Activated CD8-positive, alpha-beta memory T cell treated with anti-CD3 and anti-CD28 coated beads, Interleukin-2, amount 50 U/mL, for 24 hours (primary cell): ENCODE measurements around the gene KAT5.
A peak's percentile ranks its signal among the peaks of the same experiment; 100 is the strongest.
"Not testable (repeated sequence)": the region's sequence is repeated elsewhere in the genome, so short reads cannot be mapped to it uniquely, and the experiment has no call there.

Experiments
- DNase-seq: peaks from one replicate; pipeline ENCODE4 v3.0.0-alpha.2; 2020; ENCODE audit errors: extremely low read depth

KAT5 gene

GRCh38 chr11:65711785-65712632, at the start of gene KAT5:
TSS of gene KAT5 (plus strand) at chr11:65712252. CDS start at chr11:65712268, 16 bp downstream.
- DNase-seq: peak; percentile 96

DNA sequence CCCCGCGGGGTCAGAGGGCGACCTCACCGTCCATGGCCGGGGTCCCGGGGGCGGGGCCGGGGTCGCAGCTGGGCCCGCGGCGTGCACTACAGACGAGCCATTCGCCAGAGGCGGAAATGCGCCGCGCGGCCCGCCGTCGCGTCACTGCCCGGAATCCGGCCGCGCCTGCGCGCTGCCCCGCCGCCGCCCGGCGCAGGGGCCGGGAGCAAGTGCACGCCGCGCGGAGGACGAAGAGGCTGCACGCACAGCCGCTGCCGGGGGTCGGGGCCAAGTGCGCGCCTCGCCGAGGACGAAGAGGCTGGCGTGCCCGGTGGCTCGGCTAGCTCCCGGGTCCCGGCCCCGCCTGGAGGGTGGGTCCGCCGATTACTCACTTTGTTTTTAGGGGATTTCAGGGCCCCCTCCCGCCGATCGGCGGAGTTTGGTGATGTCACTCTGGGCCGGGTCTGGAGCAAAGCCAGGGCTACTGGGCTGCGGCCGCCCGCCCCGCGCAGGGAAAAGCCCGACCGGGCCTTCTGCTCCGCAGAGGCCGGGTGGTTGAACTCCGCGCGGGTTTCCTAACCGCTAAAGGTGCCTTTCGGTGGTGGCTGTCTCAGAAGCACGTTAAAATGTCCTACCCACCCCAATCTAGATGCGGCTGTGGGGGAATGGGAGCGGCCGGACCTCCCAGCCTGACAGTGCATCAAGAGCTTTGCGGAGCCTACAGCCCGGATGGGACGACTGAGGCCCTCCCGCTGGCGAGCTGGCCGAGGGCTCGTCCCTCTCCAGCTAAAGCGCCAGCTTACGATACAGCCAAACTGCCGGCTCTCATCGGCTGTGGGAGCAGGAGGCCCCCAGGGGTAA, 49.0 kb upstream of the KAT5 start, which contains the start of gene RELA:
TSS of gene RELA (minus strand) at position 118 of the 840 bp plus-strand sequence. CDS start at position 34, 84 bp downstream.
- peak; percentile 73 for DNase-seq

DNA sequence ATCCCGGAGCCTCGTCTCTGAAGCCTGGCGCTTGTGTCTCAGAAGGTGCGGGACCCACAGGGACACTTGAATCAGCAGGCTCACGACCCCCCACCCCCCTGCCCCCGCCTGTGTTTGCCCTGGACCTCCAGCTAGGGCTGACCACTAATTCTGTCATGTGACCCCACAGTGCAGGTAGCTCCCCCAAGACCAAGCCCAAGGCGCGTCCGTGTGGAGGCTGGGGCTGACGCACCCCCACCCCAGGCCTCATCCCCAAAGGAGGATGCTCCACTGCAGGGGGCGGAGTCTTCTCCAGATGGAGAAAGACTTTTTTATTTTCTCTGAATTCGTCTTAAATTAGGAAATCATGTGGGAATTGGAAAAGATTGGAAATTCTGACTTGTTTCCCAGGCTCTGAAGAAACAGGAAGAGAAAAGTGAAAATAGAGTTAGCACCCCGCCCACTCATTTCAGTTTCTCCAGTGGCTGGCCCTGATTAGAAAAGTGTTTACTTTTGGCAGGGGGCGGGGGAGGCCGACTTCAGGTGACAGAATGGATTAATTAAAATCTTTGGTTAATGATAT, 48.3 kb upstream of the KAT5 start:
- no peak for DNase-seq

GRCh38 chr11:65672180-65672860, 39.7 kb upstream of the KAT5 start:
- DNase-seq: no peak

- no peak for DNase-seq
Measured at GRCh38 chr11:65672982-65673381, 39.1 kb upstream of the KAT5 start.

DNA sequence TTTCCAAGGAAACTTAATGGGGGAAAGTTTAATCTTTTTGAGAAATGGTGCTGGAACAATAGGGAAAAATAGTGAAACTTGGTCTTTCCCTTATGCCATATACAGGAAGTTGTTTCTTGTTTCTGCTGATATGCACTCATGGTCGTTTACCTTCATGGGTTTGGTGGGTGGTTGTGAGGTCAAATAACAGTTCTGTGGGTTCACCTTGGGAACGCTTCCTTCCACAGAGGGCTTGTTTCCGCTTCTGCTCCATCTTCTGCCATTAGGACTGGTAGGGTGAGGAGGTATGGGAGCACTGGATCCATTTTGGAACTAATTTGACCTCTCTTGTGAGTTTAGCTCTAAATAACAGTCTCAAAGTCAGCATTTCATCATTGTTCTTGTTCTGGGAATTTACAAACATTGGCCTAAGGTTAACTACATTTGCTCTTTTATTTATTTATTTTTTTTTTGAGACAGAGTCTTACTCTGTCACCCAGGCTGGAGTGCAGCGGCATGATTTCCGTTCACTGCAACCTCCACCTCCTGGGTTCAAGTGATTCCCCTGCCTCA, 31.8 kb upstream of the KAT5 start:
- DNase-seq: no peak

DNA sequence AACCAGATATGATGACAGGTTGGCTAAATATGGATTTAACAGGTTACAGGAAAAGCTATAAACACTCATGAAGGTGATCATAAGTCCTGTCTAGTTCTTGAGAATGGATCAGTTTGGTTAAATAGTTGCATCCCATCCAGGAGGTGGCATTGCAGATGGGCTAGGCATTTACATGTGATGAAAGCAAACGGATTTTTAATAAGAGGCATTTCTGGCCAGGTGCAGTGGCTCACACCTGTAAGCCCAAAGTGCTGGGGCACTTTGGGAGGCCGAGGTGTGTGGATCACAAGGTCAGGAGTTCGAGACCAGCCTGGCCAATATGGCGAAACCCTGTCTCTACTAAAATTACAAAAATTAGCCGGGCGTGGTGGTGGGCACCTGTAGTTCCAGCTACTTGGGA, 28.6 kb upstream of the KAT5 start:
- not testable (repeated sequence) for DNase-seq

DNA sequence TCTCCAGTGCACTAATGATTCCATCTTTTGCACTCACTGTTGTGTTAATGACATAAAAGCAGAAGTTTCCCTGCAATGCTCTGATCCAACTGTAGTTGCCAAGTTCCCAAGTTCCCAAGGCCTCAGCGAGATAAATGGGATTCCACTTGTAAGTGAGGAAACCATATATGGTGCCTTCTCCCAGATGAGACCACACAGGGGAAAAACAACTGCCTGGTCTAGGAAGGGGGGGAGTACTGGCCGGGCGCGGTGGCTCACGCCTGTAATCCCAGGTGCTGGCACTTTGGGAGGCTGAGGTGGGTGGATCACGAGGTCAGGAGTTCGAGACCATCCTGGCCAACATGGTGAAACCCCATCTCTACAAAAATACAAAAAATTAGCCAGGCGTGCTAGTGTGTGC, 26.1 kb upstream of the KAT5 start:
- DNase-seq: no peak

DNA sequence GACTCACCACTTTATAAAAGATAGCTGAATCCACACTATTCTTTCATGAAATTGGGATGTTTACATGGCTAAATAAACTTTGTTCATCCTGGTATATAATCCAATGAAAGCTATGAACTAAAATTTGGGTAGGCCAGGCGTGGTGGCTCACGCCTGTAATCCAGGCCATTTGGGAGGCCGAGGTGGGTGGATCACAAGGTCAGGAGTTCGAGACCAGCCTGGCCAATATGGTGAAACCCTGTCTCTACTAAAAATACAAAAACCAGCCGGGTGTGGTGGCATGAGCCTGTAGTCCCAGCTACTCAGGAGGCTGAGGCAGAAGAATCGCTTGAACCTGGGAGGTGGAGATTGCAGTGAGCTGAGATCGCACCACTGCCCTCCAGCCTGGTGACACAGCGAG, 20.2 kb upstream of the KAT5 start:
- not testable (repeated sequence) for DNase-seq

GRCh38 chr11:65692367-65692766, 19.7 kb upstream of the KAT5 start:
- DNase-seq: no peak

GRCh38 chr11:65695459-65696241, 16.4 kb upstream of the KAT5 start:
- no peak for DNase-seq

DNA sequence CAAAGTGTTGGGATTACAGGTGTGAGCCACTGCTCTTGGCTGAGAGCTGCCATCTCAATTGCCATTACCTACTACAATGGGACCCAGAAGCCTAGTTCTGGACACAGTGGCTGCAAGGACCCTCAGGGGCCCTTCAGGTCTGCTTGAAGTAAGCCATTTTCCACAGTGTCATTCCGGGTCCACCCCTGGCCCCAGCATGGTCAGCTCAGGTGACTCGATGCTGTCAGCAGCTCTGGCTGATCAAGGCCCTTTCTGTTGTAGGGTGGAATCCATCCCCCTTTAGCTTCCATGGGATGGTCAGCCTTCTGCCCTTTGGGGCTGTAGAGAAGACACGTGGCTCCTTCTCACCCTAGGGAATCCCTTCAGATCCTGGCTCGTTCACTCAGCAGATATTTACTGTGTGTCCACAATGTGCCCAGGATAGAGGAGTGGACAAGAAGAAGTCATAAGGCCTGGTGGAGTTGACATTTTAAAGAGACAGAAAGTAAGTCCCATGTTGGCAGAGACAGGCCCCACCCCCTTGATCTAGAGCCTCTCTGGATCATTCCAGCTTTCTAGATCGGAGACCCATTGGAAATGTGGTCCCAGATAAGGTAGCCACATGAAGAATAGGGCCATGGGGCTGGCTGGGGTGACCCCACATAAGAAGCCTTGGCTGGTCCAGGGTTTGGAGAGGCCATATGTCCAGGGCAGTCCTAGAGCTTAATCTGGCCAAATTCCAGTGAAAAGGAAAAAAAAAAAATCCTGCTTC, 15.1 kb upstream of the KAT5 start:
- no peak for DNase-seq

DNA sequence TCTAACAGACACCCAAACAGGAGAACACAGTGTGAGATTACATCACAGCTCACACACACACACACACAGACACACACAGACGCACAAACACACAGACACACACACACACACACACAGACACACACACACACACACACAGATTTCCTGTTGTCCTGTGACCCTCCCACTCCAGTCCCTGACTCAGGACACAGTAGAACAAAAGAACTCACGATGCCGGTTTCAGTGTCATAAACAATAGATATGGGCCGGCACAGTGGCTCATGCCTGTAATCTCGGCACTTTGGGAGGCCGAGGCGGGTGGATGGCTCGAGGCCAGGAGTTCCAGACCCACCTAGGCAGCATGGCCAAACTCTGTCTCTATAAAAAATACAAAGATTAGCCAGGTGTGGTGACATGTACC, 13.8 kb upstream of the KAT5 start:
- no peak for DNase-seq

- DNase-seq: no peak
Measured at GRCh38 chr11:65699306-65699705, 12.7 kb upstream of the KAT5 start.

DNA sequence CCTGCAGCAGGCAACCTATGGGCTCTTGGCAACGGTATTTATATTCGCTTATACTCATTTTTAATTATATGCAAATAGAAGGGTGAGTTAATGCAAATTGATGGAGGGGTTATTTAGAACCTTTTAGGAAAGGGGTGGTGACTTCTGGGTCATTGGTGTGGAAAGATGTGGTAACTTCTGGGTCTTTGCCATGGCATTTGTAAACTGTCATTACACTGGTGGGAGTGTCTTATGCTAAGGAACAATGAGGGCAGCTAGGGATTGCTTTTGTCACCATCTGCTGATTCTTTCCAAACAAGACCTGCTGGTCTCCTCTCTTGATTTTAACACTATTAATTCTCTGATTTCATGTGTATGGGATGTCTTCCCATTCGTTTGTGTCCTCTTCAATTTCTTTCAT, 11.7 kb upstream of the KAT5 start:
- DNase-seq: no peak

DNA sequence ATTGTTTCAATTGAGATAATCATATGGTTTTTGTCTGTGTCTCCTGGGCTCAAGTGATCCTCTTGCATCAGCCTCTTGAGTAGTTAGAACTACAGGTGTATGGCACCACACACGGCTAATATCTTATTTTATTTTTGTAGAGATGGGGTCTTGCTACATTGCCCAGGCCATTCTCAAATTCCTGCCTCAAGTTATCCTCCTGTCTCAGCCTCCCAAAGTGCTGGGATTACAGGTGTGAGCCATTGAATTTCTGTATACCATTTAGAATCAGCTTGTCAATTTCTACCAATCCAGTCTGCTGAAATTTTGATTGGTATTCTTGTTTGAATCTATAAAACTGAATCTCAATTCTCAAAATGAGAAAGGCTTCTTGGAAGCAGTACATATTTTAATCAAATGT, 10.4 kb upstream of the KAT5 start:
- DNase-seq: no peak

DNA sequence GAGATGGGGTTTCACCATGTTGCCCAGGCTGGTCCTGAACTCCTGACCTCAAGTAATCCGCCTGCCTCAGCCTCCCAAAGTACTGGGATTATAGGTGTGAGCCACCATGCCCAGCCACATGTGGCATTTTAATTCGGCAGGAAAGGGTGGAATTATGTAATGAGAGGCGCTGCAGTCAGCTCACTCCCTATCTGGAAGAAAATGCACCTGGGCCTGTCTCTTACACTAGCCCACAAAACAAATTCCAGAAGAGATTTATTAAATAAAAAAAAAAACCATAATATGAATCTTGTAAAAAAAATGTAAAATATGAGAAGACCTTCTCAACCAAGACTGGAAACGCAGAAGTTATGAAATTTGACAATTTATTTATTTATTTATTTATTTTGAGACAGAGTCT, 8.2 kb upstream of the KAT5 start:
- DNase-seq: no peak

DNA sequence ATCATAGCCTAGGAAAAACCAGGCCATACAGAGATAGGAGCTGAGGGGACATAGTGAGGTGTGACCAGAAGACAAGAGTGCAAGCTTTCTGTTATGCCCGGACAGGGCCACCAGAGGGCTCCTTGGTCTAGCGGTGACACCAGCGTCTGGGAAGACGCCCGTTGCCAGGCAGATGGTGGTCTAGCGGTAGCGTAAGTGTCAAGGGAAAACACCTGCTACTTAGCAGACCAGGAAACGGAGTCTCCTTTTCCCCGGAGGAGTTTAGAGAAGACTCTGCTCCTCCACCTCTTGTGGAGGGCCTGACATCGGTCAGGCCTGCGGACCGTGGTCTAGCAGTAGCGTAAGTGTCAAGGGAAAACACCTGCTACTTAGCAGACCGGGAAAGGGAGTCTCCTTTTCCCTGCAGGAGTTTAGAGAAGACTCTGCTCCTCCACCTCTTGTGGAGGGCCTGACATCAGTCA, 5.7 kb upstream of the KAT5 start:
- peak; percentile 70 for DNase-seq

DNA sequence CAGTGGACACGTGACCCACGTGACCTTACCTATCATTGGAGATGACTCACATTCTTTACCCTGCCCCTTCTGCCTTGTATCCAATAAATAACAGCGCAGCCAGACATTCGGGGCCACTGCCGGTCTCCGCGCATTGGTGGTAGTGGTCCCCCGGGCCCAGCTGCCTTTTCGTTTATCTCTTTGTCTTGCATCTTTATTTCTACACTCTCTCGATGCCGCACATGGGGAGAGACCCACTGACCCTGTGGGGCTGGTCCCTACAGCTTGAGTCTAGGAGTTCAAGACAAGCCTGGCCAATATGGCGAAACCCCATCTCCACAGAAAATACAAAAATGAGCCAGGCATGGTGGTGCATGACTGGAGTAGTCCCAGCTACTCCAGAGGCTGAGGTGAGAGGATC, 5.0 kb upstream of the KAT5 start:
- DNase-seq: not testable (repeated sequence)

DNA sequence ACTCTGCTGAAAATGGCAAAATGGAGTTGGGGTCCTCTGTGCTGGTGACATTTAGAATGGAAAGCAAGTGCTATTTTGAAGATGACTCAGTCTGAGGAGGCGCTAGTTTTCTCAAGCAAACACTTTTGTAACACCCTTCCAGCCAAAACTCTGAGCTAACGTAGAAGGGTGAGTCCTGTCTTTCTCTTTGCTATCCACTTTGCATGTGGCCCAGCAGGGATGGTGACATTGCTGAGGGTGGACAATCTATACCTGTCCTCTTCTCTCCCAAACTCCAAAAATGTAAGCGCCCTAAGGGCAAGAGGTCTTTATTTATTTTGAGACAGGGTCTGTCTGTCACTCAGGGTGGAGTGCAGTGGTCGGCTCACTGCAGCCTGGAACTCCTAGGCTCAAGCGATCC, 3.6 kb upstream of the KAT5 start:
- DNase-seq: no peak
